Effector memory CD4-positive, alpha-beta T cell (primary cell): ENCODE data around the gene MAVS.

Experiments used
- DNase-seq, 3 donors: peaks; one replicate each; pipeline ENCODE4 v3.0.0-alpha.2; 2020
- H3K27ac ChIP-seq: 2 replicates; pipeline ENCODE4 v1.7.0; 2013; ENCODE audit warnings: mild to moderate bottlenecking, low read length, moderate library complexity; ENCODE audit not compliant: insufficient read depth, poor library complexity, severe bottlenecking
- H3K27me3 ChIP-seq: replicated peaks from 2 replicates; pipeline ENCODE4 v1.7.0; 2013; ENCODE audit warnings: mild to moderate bottlenecking, low read length; ENCODE audit not compliant: insufficient read depth, control insufficient read depth, poor library complexity, severe bottlenecking
- H3K36me3 ChIP-seq: 2 replicates; pipeline ENCODE4 v1.7.0; 2013; ENCODE audit warnings: mild to moderate bottlenecking, low read length, moderate library complexity; ENCODE audit not compliant: control insufficient read depth, insufficient read depth
- H3K4me1 ChIP-seq: 2 replicates; pipeline ENCODE4 v1.7.0; 2013; ENCODE audit warnings: low read length, mild to moderate bottlenecking; ENCODE audit not compliant: control insufficient read depth, insufficient read depth, poor library complexity, severe bottlenecking
- H3K4me3 ChIP-seq: 2 replicates; pipeline ENCODE4 v1.7.0; 2013; ENCODE audit warnings: low read length, low read depth, mild to moderate bottlenecking; ENCODE audit not compliant: insufficient read depth, poor library complexity, severe bottlenecking
- H3K9me3 ChIP-seq: 2 replicates; pipeline ENCODE4 v1.7.0; 2013; ENCODE audit warnings: mild to moderate bottlenecking, low read length, moderate library complexity; ENCODE audit not compliant: control insufficient read depth

MAVS gene

DNA sequence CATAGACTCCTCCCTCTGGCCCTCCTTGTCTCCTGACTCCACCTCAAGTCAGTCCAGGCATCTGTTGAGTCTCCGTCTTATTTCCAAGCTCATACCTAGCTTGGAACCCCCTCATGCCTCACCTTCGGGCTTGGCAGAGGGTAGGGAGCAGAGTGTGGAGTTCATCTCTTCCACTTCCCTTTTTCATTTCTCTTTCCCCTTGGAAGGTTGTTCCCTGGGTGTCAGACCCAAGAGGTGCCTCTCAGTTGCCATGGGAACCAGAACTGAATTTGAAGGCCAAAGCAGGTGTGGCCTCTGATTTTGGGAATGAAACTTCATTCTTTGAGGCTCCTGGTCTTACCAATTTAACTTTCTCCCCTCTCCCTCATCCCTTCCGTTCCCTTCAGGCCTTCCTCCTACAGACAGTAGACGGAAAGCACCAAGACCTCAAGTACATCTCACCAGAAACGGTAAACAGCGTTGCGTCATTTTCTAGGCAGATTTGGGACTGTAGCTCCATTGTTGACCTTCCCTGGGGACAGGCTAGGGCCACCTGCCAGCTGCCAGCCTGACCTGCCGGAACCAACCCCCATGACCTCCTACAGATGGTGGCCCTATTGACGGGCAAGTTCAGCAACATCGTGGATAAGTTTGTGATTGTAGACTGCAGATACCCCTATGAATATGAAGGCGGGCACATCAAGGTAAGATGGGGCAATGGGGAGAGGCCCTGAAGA lies 44.0 kb upstream of the MAVS start:
- Histone ChIP-seq H3K27me3 (no peaks in the 10 kb centered on the region), H3K4me1 (peaks cover 61% of the 10 kb centered on the region), H3K36me3 (peaks cover 61% of the 10 kb centered on the region), H3K9me3 (no peaks in the 10 kb centered on the region), H3K4me3 (no peak overlapping the region), H3K27ac (peak overlapping the region; percentile 27)
- DNase-seq, result no peak

DNA sequence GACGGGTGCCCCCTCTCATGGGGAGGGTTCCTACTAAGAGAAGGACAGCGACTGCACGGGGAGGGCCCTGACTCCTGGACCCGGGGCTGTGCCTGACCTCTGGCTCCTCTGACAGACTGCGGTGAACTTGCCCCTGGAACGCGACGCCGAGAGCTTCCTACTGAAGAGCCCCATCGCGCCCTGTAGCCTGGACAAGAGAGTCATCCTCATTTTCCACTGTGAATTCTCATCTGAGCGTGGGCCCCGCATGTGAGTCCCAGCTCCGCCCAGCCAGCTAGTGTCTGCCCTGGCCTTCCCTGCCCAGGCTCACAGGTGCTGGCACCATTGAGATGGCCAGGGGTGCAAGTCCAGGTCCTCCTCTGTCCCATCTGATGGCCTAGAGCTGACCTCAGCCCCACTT lies 43.3 kb upstream of the MAVS start:
- no peak overlapping the region for H3K4me3 ChIP-seq
- no peak for DNase-seq
- peaks cover 60% of the 10 kb centered on the region for H3K4me1 ChIP-seq
- H3K27me3 ChIP-seq, result no peaks in the 10 kb centered on the region
- peak overlapping the region; percentile 27 for H3K27ac ChIP-seq
- no peaks in the 10 kb centered on the region for H3K9me3 ChIP-seq
- peaks cover 61% of the 10 kb centered on the region for H3K36me3 ChIP-seq

DNA sequence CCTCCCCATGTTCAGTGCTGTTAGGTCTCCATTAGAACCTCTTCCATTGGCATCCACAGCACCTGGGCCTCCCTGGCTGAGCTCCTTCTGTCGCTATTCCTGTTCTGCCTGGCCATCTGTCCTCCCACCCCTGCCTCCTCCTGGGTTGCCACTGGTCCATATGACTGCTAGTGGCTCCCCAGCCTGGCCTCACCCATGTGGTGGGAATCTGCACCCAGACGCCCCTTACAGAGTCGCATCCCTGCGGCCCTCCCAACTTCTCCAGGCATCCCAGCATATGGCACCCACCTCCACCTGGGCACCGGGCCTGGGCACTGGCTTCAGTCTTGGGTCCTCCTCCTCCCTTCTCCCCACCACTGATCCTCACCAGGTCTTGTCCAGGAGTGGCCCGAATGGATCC lies 42.8 kb upstream of the MAVS start:
- DNase-seq, result no peak
- H3K9me3 ChIP-seq, result no peaks in the 10 kb centered on the region
- H3K4me3 ChIP-seq, result no peak overlapping the region
- no peaks in the 10 kb centered on the region for H3K27me3 ChIP-seq
- peak overlapping the region; percentile 40 for H3K27ac ChIP-seq
- peaks cover 54% of the 10 kb centered on the region for H3K4me1 ChIP-seq
- peaks cover 61% of the 10 kb centered on the region for H3K36me3 ChIP-seq

DNA sequence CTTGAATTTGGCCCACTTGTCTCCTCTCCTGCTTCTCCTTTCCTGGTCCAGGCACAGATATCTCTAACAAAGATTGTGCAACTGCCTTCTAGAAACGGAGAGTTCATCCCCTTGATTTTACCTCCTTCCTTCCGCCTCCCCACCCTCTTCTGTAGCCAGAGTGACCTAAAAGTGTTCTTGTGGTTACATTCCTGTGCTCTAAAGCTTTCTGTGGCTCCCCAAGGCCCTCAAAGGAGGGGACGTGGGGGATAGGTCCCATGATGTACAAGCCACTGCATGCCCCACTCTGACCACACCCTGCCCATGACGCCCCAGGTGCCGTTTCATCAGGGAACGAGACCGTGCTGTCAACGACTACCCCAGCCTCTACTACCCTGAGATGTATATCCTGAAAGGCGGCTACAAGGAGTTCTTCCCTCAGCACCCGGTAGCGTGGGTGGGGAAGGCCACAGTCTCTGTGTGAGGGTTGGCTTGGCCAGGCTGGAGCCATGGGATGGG lies 42.3 kb upstream of the MAVS start:
- no peaks in the 10 kb centered on the region for H3K9me3 ChIP-seq

DNA sequence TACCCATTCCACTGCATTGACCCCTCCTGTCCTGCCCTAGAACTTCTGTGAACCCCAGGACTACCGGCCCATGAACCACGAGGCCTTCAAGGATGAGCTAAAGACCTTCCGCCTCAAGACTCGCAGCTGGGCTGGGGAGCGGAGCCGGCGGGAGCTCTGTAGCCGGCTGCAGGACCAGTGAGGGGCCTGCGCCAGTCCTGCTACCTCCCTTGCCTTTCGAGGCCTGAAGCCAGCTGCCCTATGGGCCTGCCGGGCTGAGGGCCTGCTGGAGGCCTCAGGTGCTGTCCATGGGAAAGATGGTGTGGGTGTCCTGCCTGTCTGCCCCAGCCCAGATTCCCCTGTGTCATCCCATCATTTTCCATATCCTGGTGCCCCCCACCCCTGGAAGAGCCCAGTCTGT lies 41.9 kb upstream of the MAVS start:
- Histone ChIP-seq H3K27me3 (no peaks in the 10 kb centered on the region), H3K4me1 (peaks cover 48% of the 10 kb centered on the region), H3K27ac (no peak overlapping the region), H3K4me3 (no peak overlapping the region), H3K9me3 (no peaks in the 10 kb centered on the region), H3K36me3 (peaks cover 61% of the 10 kb centered on the region)
- no peak for DNase-seq

More for the DNA sequence above, 42.3 kb upstream of the MAVS start:
- peak overlapping the region; percentile 40 for H3K27ac ChIP-seq
- peaks cover 50% of the 10 kb centered on the region for H3K4me1 ChIP-seq
- no peak overlapping the region for H3K4me3 ChIP-seq
- DNase-seq, result no peak
- H3K27me3 ChIP-seq, result no peaks in the 10 kb centered on the region
- peaks cover 61% of the 10 kb centered on the region for H3K36me3 ChIP-seq

DNA sequence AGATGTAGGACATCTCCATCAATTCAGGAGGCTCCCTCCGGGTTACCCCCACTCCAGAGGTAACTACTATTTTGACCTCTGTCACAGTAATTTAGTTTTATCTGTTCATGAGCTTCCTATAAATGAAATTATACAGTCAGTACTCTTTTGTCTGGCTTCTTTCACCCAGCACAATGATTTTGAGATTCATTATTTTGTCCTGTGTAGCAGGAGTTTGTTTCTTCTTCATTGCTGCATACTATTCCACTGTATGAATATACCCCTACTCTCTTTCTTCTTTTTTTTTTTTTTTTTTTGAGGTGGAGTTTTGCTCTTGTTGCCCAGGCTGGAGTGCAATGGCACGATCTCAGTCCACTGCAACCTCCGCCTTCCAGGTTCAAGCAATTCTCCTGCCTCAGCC lies 38.1 kb upstream of the MAVS start:
- no peak overlapping the region for H3K4me3 ChIP-seq
- H3K27ac ChIP-seq, result peak overlapping the region; percentile 39
- no peaks in the 10 kb centered on the region for H3K27me3 ChIP-seq
- no peak for DNase-seq
- no peaks in the 10 kb centered on the region for H3K9me3 ChIP-seq
- H3K36me3 ChIP-seq, result peaks cover 27% of the 10 kb centered on the region
- H3K4me1 ChIP-seq, result peaks cover 53% of the 10 kb centered on the region

DNA sequence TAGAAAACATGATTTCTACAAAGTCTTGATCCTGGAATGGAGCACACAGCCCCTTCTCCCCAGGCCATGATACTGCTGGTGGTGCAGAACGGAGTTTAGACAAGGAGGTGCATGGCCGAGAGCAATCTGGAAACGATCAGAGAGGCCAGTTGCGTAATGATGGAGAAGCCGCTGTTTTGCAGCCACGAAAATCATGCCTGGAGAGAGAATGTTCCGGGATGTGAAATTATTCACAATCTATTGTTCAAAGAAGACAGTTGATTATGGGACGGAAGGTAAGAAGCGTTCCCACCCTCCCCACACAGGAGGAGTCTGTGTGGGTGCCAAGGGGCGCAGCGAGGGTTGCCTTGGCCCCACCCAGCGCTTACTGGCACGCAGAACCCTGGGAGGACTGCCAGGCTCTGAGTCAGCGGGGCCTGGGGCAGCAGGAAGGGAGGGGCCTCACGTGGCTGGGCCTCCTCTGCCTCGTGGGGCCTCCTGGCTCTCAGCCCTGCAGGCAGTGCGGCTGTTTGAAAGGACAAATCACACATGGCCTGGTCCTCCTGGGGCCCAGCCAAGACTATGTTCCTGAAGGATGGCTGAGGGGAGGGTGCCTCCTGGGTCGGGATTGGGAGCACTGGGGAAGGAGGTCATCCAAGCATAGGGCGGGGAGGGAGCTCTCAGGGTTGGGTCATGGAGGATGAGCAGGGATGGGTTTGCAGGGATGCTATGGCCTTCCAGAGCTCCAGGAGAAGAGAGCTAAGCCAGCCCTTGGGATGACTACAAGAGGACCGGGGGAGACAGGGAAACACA lies 35.0 kb upstream of the MAVS start:
- DNase-seq, result peak; percentile 85 to 93 (median 87)
- Histone ChIP-seq H3K36me3 (no peaks in the 10 kb centered on the region), H3K4me3 (peak overlapping the region; percentile 44), H3K27ac (peak overlapping the region; percentile 95), H3K9me3 (no peaks in the 10 kb centered on the region), H3K27me3 (no peaks in the 10 kb centered on the region), H3K4me1 (peaks cover 74% of the 10 kb centered on the region)

DNA sequence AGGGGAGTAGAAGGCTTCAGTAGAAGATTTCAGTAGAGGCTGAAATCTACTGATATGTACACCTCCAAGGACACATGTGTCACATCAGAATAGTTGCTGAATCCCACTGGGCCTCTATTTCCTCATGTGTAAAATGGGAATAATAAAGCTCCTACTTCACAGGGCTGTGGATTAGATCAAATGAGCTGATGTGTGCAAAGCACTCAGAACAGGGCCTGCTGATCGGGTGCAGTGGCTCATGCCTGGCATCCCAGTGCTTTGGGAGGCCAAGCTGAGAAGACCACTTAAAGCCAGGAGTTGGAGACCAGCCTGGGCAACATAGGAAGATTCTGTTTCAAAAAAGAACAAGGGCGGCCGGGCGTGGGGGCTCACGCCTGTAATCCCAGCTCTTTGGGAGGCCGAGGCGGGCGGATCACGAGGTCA lies 34.4 kb upstream of the MAVS start:
- Histone ChIP-seq H3K36me3 (no peaks in the 10 kb centered on the region), H3K27me3 (no peaks in the 10 kb centered on the region), H3K4me1 (peaks cover 68% of the 10 kb centered on the region), H3K27ac (peak overlapping the region; percentile 95), H3K4me3 (no peak overlapping the region), H3K9me3 (no peaks in the 10 kb centered on the region)
- no peak for DNase-seq

DNA sequence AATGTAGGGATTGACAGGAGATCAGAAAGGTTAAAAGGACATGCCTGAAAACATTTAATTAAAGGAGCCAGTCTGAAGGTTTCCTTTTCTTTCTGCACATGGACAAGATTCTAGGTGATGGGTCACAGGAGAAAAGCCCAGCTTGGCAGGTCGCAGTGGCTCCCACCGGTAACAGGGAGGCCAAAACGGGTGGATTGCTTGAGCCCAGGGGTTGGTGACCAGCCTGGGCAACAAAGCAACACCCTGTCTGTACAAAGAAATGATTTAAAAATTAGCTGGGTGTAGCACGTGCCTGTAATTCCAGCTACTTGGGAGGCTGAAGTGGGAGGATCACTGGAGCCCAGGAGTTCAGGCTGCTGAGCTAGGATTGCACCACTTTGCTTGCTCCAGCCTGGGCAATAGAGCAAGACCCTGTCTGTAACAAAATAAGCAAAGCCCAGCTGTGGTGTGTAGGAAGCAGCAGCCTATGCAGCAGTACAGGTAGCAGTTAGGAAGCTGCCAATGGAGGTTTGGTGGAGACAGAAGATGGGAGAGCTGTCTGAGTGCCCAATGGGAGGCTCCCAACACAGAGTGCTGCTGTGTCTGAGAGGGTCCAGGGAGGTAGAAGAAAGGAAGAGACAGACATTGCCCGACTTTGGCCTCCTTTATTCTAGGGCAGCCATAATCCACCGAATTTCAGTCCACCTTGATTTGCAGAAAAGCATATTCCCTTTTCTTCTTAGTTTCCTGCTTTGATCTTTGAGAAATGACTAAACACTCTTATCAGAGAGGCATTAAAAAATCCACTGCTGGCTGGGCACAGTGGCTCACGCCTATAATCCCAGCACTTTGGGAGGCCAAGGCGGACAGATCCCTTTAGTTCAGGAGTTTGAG lies 33.4 kb upstream of the MAVS start:
- Histone ChIP-seq H3K9me3 (no peaks in the 10 kb centered on the region), H3K4me3 (no peak overlapping the region), H3K4me1 (peaks cover 59% of the 10 kb centered on the region), H3K27me3 (no peaks in the 10 kb centered on the region), H3K27ac (peak overlapping the region; percentile 95), H3K36me3 (no peaks in the 10 kb centered on the region)
- DNase-seq, result no peak
